ENCODE measurements around the gene BNC2. TPM values are rescaled to one million over a fixed set of nuclear protein-coding genes. Genes with fewer than 3 reads are reported as not detected.

The BNC2 gene
- polyA plus RNA-seq, 1 experiment: 17.5 TPM

DNA sequence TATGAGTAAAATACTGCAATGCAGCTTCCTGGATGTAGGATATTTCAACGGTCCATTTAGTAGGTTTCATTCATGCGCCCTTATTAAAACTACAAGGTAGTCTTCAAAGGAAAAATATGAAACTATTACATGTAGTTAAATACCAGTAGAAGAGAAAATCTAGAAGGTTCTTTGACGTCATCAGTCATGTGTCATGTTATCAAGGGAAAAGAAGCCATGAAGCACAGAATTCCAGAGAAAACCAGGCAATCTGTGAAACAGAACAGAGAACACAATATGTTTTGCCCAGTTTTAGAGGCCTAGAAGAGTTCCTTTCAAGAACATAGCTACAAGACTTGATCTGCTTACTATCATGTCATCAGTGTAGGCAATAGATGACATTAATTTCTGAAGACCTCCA is 38.4 kb downstream of the BNC2 start:
- H3K27me3 ChIP-seq (ENCODE audit: control insufficient read depth, insufficient read depth, low read length): no peaks in the 10 kb centered on the region
- no peak overlapping the region for H3K4me3 ChIP-seq (ENCODE audit: low read depth, low read length)
- ChIA-PET POLR2A (no interaction called here), CTCF (no interaction called here)
- H3K36me3 ChIP-seq (ENCODE audit: control insufficient read depth, insufficient read depth, low read length): no peaks in the 10 kb centered on the region
- no peak for DNase-seq (ENCODE audit: low read depth)
- TF ChIP-seq, protein P1, sequence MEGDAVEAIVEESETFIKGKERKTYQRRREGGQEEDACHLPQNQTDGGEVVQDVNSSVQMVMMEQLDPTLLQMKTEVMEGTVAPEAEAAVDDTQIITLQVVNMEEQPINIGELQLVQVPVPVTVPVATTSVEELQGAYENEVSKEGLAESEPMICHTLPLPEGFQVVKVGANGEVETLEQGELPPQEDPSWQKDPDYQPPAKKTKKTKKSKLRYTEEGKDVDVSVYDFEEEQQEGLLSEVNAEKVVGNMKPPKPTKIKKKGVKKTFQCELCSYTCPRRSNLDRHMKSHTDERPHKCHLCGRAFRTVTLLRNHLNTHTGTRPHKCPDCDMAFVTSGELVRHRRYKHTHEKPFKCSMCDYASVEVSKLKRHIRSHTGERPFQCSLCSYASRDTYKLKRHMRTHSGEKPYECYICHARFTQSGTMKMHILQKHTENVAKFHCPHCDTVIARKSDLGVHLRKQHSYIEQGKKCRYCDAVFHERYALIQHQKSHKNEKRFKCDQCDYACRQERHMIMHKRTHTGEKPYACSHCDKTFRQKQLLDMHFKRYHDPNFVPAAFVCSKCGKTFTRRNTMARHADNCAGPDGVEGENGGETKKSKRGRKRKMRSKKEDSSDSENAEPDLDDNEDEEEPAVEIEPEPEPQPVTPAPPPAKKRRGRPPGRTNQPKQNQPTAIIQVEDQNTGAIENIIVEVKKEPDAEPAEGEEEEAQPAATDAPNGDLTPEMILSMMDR (IDR thresholded peaks at IDR 0.05; ENCODE audit: insufficient read depth, low read depth, low read length): no peak

DNA sequence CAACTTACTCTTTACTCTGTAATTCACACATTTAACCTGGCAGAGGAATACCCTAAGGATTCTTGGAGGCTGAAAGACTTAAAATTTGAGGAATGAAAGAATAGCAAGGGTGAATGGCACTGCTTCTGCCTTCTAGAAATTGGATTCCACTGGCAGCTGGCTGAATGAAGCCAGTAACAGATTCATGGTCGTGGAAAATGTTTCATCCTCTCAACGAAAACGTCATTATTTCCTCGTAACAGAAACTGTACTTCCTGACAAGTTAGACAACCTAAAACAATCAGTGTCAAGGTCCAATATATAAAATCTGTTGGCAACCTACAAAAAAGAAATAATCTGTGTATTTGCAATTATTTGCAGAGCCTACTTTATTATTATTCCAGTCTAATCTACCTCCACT is 39.7 kb downstream of the BNC2 start:
- no peaks in the 10 kb centered on the region for H3K27me3 ChIP-seq (ENCODE audit: control insufficient read depth, insufficient read depth, low read length)
- DNase-seq (ENCODE audit: low read depth): no peak
- no peak overlapping the region for H3K4me3 ChIP-seq (ENCODE audit: low read depth, low read length)
- ChIA-PET POLR2A (no interaction called here), CTCF (no interaction called here)
- TF ChIP-seq, protein P1 (IDR thresholded peaks at IDR 0.05; ENCODE audit: insufficient read depth, low read depth, low read length): no peak
- no peaks in the 10 kb centered on the region for H3K36me3 ChIP-seq (ENCODE audit: control insufficient read depth, insufficient read depth, low read length)

DNA sequence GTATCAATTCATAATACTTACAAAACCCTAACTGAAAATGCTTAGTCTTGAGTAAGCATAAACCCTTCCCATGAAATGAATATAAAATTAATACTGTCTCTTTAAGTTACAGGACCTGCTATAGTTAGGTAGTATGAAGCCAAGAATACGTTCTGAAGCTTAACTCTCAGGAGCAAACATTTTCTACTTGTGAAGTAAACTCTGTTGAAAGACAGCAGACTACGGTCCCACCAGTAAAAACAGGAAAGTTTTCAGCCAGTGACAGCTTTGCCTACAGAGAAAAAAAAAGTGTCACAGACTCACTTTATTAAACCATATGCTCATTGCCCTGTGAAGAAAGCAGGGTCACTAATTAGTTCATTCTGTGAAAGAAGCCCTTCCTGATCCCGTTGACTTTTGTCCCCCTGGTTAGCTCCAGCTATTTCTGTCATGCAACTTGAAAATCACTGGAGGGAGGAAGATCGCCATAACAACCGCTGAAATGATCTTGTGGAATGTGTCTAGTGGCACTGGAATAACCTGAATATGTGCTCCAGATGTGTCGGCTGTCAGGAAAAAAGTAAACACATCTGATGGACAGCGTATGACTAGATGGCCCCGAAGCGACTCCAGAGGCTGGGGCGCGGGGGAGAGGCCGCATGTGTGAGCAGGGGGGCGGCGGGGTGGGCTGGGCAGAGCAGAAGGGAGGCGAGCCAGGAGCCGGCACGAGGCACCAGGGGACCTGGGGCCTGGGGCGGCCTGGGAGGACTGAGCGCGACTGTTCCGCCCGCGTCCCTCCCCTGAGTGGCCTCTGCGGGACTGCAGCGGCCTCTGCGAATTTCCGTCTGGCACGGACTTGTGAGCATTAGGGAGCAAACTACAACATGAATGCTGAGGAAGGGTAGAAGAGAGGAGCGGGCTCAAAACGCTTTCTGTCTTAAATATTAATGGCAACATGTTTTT is 41.9 kb downstream of the BNC2 start:
- ChIA-PET POLR2A (interaction anchor here (0.7 kb wide), 1 partner anchor 34 kb away, joined by 3 read pairs; no protein-coding TSS in a partner anchor), CTCF (no interaction called here)
- H3K27me3 ChIP-seq (ENCODE audit: control insufficient read depth, insufficient read depth, low read length): no peaks in the 10 kb centered on the region
- peak; percentile 56 for DNase-seq (ENCODE audit: low read depth)
- peak overlapping the region; percentile 18 for H3K4me3 ChIP-seq (ENCODE audit: low read depth, low read length)
- H3K36me3 ChIP-seq (ENCODE audit: control insufficient read depth, insufficient read depth, low read length): no peaks in the 10 kb centered on the region
- TF ChIP-seq, protein P1 (IDR thresholded peaks at IDR 0.05; ENCODE audit: insufficient read depth, low read depth, low read length): no peak

DNA sequence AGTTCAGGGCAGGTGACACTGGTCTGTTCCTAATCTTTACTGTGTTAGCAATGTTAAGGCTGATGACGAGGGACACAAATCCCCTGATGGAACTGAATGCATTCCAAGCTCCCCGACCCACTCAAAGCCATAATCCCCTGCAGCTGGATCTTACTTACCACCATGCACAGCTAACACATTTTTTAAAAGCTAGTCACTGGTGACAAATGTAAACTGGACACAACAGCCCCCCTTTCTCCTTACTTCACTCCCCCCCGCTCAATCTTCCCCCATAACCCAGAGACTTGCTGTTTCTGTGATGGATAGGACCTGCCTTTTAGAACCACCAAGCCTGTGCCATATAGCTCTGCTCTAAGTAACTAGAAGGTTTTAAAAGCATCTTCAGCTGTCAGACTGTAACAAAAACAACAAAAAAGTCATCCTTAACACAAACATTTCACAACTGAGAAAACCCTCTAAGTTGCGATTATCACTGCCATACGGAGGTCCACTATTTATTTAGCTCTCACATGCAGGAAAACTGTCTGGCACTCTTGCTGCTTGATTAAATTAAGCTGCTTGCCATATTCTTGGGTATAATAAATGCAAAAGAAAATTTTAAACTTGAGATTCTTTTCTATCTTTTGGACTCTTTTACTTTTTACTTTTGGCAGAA is 44.4 kb downstream of the BNC2 start:
- CTCF ChIA-PET: interaction anchor here (0.8 to 1.0 kb wide), 3 partner anchors 97 to 637 kb away, joined by 3 to 5 read pairs (median 3); no protein-coding TSS in a partner anchor
- no peak overlapping the region for H3K4me3 ChIP-seq (ENCODE audit: low read depth, low read length)
- TF ChIP-seq, protein P1 (IDR thresholded peaks at IDR 0.05; ENCODE audit: insufficient read depth, low read depth, low read length): no peak
- POLR2A ChIA-PET: interaction anchor here (0.6 to 1.6 kb wide), 2 partner anchors 28 to 31 kb away, joined by 5 to 17 read pairs; no protein-coding TSS in a partner anchor
- no peaks in the 10 kb centered on the region for H3K27me3 ChIP-seq (ENCODE audit: control insufficient read depth, insufficient read depth, low read length)
- peak; percentile 59 for DNase-seq (ENCODE audit: low read depth)
- no peaks in the 10 kb centered on the region for H3K36me3 ChIP-seq (ENCODE audit: control insufficient read depth, insufficient read depth, low read length)

DNA sequence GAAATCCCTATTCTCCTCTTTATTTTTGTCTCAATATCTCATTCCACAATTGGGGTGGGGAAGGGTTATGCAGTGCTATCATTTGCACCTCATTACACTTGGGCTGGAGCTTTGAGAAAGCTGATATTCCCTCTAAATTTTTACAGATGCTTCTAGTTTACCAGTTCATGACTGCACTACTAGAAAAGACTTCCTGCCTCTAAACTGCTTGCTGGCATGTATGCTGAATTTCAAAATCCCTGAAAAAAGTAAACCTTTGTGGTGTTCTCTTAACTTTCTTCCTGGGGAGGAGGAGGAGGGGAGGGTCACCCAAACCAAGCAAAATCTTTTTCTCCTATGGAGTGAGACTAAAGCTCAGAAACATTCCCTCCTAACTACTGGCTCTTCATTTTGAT is 45.1 kb downstream of the BNC2 start:
- TF ChIP-seq, protein P1 (IDR thresholded peaks at IDR 0.05; ENCODE audit: insufficient read depth, low read depth, low read length): no peak
- ChIA-PET POLR2A (interaction anchor here (1.6 kb wide), 1 partner anchor 31 kb away, joined by 5 read pairs; no protein-coding TSS in a partner anchor), CTCF (interaction anchor here (0.8 kb wide), 1 partner anchor 638 kb away, joined by 3 read pairs; no protein-coding TSS in a partner anchor)
- DNase-seq (ENCODE audit: low read depth): peak; percentile 29
- Histone ChIP-seq H3K36me3 (ENCODE audit: control insufficient read depth, insufficient read depth, low read length) (no peaks in the 10 kb centered on the region), H3K4me3 (ENCODE audit: low read depth, low read length) (no peak overlapping the region), H3K27me3 (ENCODE audit: control insufficient read depth, insufficient read depth, low read length) (no peaks in the 10 kb centered on the region)
